ENCODE measurements around the gene HAP1. TPM values are rescaled to one million over a fixed set of nuclear protein-coding genes. Genes with fewer than 3 reads are reported as not detected.
"Not testable (repeated sequence)": the region's sequence is repeated elsewhere in the genome, so short reads cannot be mapped to it uniquely, and the experiment has no call there.

The HAP1 gene
- total RNA-seq, 1 donor from 2014 or later: 0.96 TPM

DNA sequence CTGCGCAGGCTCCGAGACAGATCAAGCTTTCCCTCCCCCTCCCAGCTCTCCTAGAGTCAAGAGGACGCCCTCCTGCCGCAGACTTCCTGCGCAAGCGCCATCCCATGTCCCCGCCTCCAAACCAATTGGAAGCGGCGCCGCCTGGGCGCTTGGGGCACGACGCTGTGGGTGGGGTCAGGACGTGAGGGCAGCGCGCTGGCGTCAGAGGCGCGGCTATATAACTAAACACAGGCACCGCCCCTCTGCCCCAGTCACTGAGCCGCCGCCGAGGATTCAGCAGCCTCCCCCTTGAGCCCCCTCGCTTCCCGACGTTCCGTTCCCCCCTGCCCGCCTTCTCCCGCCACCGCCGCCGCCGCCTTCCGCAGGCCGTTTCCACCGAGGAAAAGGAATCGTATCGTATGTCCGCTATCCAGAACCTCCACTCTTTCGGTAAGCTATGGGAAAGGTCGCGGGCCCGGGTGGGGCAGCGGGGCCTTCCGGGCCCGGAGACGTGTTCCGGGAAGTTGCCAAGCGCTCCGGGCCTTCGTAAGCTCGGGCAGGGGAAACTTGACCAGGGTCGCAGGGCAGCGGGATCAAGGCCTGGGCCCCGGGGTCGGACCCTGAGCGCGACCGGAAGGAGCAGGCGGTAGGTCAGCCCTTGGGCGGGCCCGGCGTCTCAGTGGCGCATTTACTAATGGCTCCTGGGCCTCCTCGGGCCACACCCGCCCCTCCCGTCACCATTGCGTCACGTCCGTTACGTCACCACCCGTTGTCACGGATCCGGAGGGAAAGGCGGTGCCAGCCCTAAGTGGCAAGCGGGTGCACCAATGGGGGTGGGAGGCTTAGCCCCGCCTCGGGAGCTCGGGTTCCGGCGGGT, 45.6 kb downstream of the HAP1 start, which contains the start of gene EIF1:
TSS of gene EIF1 (plus strand) at position 245 of the 856 bp plus-strand sequence. CDS start at position 399, 154 bp downstream.
- H3K27me3 ChIP-seq (ENCODE audit: control insufficient read depth, insufficient read depth, low read length): no peaks in the 10 kb centered on the region
- TF ChIP-seq, protein P1, sequence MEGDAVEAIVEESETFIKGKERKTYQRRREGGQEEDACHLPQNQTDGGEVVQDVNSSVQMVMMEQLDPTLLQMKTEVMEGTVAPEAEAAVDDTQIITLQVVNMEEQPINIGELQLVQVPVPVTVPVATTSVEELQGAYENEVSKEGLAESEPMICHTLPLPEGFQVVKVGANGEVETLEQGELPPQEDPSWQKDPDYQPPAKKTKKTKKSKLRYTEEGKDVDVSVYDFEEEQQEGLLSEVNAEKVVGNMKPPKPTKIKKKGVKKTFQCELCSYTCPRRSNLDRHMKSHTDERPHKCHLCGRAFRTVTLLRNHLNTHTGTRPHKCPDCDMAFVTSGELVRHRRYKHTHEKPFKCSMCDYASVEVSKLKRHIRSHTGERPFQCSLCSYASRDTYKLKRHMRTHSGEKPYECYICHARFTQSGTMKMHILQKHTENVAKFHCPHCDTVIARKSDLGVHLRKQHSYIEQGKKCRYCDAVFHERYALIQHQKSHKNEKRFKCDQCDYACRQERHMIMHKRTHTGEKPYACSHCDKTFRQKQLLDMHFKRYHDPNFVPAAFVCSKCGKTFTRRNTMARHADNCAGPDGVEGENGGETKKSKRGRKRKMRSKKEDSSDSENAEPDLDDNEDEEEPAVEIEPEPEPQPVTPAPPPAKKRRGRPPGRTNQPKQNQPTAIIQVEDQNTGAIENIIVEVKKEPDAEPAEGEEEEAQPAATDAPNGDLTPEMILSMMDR (IDR thresholded peaks at IDR 0.05; ENCODE audit: insufficient read depth, low read length, poor library complexity, severe bottlenecking): no peak
- peaks cover 7% of the 10 kb centered on the region for H3K36me3 ChIP-seq (ENCODE audit: control insufficient read depth, insufficient read depth, low read length)
- DNase-seq (ENCODE audit: low read depth): peak; percentile 98
- peak within 1 kb of the TSS; percentile 87 for H3K4me3 ChIP-seq (ENCODE audit: low read depth, low read length)

DNA sequence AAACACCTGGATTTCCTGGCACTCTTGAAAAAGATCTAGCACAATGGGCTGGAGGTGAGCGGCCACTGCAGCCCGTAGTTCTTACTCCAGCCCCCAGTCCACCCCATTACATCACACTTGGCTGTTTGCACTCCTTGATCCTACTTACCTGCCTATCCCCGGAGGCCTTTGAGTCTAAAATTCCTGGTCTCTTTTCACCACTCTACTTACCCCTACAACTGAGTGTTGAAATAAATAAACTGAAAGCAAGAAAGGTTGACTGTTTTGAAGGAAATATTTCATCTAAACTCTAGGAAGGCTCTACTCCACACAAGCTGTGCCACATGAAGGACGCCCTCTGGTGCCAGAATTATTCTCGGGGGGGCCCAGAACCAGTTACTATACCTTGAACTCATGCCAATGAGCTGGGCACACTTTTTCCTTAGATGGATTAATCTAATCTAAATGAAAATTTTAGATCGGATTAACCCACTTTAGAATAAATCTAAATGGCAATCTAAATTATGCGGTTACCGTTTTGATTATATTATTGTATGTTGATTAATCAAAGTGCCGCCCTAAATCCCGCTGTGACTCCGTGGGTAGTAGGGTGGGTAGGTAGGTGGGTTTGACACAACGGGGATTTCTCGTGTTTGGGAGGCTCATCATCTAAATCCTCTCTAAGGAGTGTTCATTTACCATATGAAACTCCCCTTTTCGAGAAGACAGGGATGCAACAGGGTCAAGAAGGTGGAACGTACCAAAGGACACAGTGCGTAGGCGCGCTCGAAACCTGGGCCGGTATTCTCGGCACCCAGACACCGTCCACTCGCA, 46.4 kb downstream of the HAP1 start:
- Histone ChIP-seq H3K27me3 (ENCODE audit: control insufficient read depth, insufficient read depth, low read length) (no peaks in the 10 kb centered on the region), H3K36me3 (ENCODE audit: control insufficient read depth, insufficient read depth, low read length) (peaks cover 7% of the 10 kb centered on the region), H3K4me3 (ENCODE audit: low read depth, low read length) (peak overlapping the region; percentile 45)
- no peak for DNase-seq (ENCODE audit: low read depth)
- TF ChIP-seq, protein P1 (IDR thresholded peaks at IDR 0.05; ENCODE audit: insufficient read depth, low read length, poor library complexity, severe bottlenecking): peak; percentile 51

DNA sequence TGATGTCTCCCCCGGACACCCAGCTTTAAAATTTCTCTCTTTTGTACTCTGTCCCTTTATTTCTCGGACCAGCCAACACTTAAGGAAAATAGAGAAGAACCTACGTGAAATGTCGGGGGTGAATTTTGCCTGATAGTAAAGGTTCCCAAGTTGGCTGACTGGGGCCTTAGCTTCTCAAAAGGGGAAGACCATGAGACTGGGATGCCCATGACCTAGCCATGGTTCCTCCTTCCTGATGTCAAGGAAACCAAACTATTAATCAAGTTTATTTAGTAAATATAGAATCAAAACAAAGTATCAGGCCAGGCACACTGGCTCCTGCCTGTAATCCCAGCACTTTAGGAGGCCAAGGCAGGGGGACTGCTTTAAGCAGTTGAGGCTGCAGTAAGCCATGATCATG, 48.2 kb downstream of the HAP1 start:
- DNase-seq (ENCODE audit: low read depth): no peak
- TF ChIP-seq, protein P1 (IDR thresholded peaks at IDR 0.05; ENCODE audit: insufficient read depth, low read length, poor library complexity, severe bottlenecking): no peak
- H3K36me3 ChIP-seq (ENCODE audit: control insufficient read depth, insufficient read depth, low read length): peaks cover 7% of the 10 kb centered on the region

DNA sequence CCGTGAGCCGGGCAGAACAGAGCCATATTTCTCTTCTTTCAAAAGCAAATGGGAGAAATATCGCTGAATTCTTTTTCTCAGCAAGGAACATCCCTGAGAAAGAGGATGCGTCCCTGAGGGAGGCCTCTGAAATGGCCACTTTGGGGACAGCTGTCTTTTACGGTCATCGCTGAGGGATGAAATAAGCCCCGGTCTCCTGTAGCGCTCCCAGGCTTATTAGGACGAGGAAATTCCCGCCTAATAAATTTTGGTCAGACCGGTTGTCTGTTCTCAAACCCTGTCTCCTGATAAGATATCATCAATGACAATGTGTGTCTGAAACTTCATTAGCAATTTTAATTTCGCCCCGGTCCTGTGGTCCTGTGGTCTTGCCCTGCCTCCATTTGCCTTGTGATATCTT, 48.7 kb downstream of the HAP1 start:
- H3K27me3 ChIP-seq (ENCODE audit: control insufficient read depth, insufficient read depth, low read length): not testable (repeated sequence)

More for the DNA sequence above, 48.2 kb downstream of the HAP1 start:
- H3K27me3 ChIP-seq (ENCODE audit: control insufficient read depth, insufficient read depth, low read length): no peaks in the 10 kb centered on the region
- H3K4me3 ChIP-seq (ENCODE audit: low read depth, low read length): no peak overlapping the region

DNA sequence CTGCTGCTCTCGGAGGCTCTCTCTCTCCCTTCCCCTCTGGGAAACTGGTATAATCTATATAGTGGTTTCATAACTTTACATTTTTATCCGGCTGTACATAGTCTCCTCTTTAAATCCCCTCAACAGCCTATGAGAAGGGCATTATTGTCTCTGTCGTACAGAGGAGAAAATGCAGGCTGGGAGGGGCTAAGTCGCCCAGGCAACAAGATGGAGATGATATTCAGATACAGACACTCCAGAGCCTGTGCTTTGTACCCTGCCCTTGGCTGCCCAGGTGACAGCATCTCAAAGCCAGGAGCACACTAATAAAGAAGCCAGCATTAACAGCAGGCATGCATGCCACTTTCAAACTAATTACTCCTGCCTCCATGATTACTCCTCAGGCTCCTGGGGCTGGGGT, 50.4 kb downstream of the HAP1 start:
- TF ChIP-seq, protein P1 (IDR thresholded peaks at IDR 0.05; ENCODE audit: insufficient read depth, low read length, poor library complexity, severe bottlenecking): no peak
- H3K36me3 ChIP-seq (ENCODE audit: control insufficient read depth, insufficient read depth, low read length): no peaks in the 10 kb centered on the region
- no peak for DNase-seq (ENCODE audit: low read depth)
- H3K27me3 ChIP-seq (ENCODE audit: control insufficient read depth, insufficient read depth, low read length): no peaks in the 10 kb centered on the region
- no peak overlapping the region for H3K4me3 ChIP-seq (ENCODE audit: low read depth, low read length)

More for the DNA sequence above, 48.7 kb downstream of the HAP1 start:
- H3K36me3 ChIP-seq (ENCODE audit: control insufficient read depth, insufficient read depth, low read length); DNase-seq (ENCODE audit: low read depth); H3K4me3 ChIP-seq (ENCODE audit: low read depth, low read length): not testable (repeated sequence)

DNA sequence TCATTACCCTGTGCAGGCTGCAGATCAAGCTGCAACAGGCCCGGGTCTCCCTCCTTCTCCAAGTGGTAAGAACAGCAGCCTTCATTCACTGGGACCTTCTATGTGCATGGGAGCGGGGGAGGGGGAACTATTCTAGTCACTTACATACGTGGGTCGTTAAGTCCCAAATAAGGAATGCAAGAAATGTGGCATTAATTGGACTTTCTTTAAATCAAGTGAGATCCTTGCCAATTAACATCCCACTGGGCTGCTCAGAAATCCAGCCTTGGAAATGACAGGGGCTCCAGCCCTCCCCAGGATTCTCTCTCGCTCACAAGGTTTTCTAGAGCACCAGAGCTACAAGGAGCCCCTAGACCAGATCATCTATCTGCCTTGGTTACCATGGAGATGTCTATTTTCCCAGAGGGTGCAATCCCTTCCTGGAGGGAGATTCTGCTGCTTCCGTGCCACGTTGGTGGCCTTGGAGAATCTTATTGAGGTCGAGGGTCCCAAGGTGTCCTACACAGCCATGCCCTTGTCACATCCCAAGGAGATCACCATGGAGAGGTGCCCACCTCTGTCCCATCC, 50.9 kb downstream of the HAP1 start:
- Histone ChIP-seq H3K4me3 (ENCODE audit: low read depth, low read length) (no peak overlapping the region), H3K36me3 (ENCODE audit: control insufficient read depth, insufficient read depth, low read length) (no peaks in the 10 kb centered on the region), H3K27me3 (ENCODE audit: control insufficient read depth, insufficient read depth, low read length) (no peaks in the 10 kb centered on the region)
- no peak for DNase-seq (ENCODE audit: low read depth)
- TF ChIP-seq, protein P1 (IDR thresholded peaks at IDR 0.05; ENCODE audit: insufficient read depth, low read length, poor library complexity, severe bottlenecking): no peak

All from kidney epithelial cell (primary cell).